Esophagus squamous epithelium (tissue), 4 donors: Measurements from ENCODE around the gene CNDP2.

Source experiments
- POLR2A ChIP-seq, 4 donors: fragments of 450-650 bp; IDR thresholded peaks; one replicate each; pipeline ENCODE4 v1.6.1; 2017; ENCODE audit warnings: antibody characterized with exemption in 4 of 4, mild to moderate bottlenecking in 4 of 4, moderate library complexity in 3 of 4
- TF ChIP-seq, protein P1 (sequence below), 6 experiments: fragments of 450-650 bp in 4 of 6; fragments of 200-600 bp in 2 of 6; sonication (generic) in 2 of 6; IDR thresholded peaks; one replicate each; pipeline ENCODE4 v1.5.1; 2016 to 2019; ENCODE audit warnings: antibody characterized with exemption in 6 of 6, mild to moderate bottlenecking in 4 of 6, moderate library complexity in 4 of 6

DNA sequence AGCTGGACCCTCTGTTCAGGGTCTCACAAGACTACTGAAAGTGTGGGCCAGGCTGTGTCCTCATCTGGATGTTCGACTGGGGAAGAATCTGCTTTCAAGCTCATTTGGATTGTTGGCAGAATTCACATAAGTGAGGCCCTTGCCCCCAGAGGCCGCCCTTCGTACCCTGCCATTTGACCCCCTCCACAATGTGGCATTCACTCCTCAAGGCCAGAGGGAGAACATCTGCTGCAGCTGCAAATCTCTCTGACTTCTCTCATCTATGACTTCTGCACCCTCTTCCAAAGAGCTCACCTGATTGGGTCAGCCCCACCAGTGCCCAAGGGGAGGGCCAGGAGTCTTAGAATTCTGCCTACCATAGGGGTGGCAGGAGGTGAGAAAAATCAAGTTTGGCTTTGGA, 3.9 kb upstream of the CNDP2 start:
- TF ChIP-seq, protein P1, sequence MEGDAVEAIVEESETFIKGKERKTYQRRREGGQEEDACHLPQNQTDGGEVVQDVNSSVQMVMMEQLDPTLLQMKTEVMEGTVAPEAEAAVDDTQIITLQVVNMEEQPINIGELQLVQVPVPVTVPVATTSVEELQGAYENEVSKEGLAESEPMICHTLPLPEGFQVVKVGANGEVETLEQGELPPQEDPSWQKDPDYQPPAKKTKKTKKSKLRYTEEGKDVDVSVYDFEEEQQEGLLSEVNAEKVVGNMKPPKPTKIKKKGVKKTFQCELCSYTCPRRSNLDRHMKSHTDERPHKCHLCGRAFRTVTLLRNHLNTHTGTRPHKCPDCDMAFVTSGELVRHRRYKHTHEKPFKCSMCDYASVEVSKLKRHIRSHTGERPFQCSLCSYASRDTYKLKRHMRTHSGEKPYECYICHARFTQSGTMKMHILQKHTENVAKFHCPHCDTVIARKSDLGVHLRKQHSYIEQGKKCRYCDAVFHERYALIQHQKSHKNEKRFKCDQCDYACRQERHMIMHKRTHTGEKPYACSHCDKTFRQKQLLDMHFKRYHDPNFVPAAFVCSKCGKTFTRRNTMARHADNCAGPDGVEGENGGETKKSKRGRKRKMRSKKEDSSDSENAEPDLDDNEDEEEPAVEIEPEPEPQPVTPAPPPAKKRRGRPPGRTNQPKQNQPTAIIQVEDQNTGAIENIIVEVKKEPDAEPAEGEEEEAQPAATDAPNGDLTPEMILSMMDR (IDR thresholded peaks at IDR 0.05) = no peak
- no peak for TF ChIP-seq POLR2A (IDR thresholded peaks at IDR 0.05)
